Brain pericyte (primary cell): ENCODE results near the gene ZNF488.

Experiments used
- DNase-seq: peaks from one replicate; pipeline ENCODE4 v3.0.0-alpha.2; 2012; ENCODE audit warnings: low read depth, low spot score

ZNF488 gene

GRCh38 chr10:47366181-47366631, 17.9 kb downstream of the ZNF488 start:
- no peak for DNase-seq

GRCh38 chr10:47365431-47366180, 18.5 kb downstream of the ZNF488 start:
- DNase-seq, result no peak

GRCh38 chr10:47364911-47365310, 19.2 kb downstream of the ZNF488 start:
- DNase-seq, result no peak

- DNase-seq, result no peak
Measured at GRCh38 chr10:47364366-47364765, 19.7 kb downstream of the ZNF488 start.

GRCh38 chr10:47363781-47364180, 20.3 kb downstream of the ZNF488 start:
- no peak for DNase-seq

GRCh38 chr10:47362199-47362598, 21.9 kb downstream of the ZNF488 start:
- no peak for DNase-seq

- DNase-seq, result no peak
Measured at GRCh38 chr10:47361293-47361692, 22.8 kb downstream of the ZNF488 start.

- no peak for DNase-seq
Measured at GRCh38 chr10:47360419-47361040, 23.6 kb downstream of the ZNF488 start.

GRCh38 chr10:47359626-47360418, 24.3 kb downstream of the ZNF488 start:
- DNase-seq, result no peak

GRCh38 chr10:47359101-47359500, 25.0 kb downstream of the ZNF488 start:
- no peak for DNase-seq

GRCh38 chr10:47358457-47358856, 25.6 kb downstream of the ZNF488 start:
- DNase-seq, result no peak

- no peak for DNase-seq
Measured at GRCh38 chr10:47357911-47358310, 26.2 kb downstream of the ZNF488 start.

- DNase-seq, result no peak
Measured at GRCh38 chr10:47357131-47357582, 26.9 kb downstream of the ZNF488 start.

- no peak for DNase-seq
Measured at GRCh38 chr10:47356708-47357107, 27.4 kb downstream of the ZNF488 start.

- no peak for DNase-seq
Measured at GRCh38 chr10:47354900-47355299, 29.2 kb downstream of the ZNF488 start.

- DNase-seq, result no peak
Measured at GRCh38 chr10:47354165-47354564, 29.9 kb downstream of the ZNF488 start.

- DNase-seq, result no peak
Measured at GRCh38 chr10:47353351-47353750, 30.7 kb downstream of the ZNF488 start.

GRCh38 chr10:47351899-47352815, 31.9 kb downstream of the ZNF488 start:
- DNase-seq, result no peak

GRCh38 chr10:47350671-47351640, 33.1 kb downstream of the ZNF488 start:
- DNase-seq, result no peak

- no peak for DNase-seq
Measured at GRCh38 chr10:47349941-47350371, 34.1 kb downstream of the ZNF488 start.
